NOMO-1 treated with DMSO at 0.1 percent for 48 hours (cell line): Measurements from ENCODE around the gene BLOC1S1.

Experiments
- DNase-seq: peaks from one replicate; lab custom pipeline; 2025; ENCODE audit not compliant: unreplicated experiment; lab: John Stamatoyannopoulos, UW

The BLOC1S1 gene

GRCh38 chr12:55726971-55727370 is 11.1 kb downstream of the BLOC1S1 start:
- no peak for DNase-seq

DNA sequence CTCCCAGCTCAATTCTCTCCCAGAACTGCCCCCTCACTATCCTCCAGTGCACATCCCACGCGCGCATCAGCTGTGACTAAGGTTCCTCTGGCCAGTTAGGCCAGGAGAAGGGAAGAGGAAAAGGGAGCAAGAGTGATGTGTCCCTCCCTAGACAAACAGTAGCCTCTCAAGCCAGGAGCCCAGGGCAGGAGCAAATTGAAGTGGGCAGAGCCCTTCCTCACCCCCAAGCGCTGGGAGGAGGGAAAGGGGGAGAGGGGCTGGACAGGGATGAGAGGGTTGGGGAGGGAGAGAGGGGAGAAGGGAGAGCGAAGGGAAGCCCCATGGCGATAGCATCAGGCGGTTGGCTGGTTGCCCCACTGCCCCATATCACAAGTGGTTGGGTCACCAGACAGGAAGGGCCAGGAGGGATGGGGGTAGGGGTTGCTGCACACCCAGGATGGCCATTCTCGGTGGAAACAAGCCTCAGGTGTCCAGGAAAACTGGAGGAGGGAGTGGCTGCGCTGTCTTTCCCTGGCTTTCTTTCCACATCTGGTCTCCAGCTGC is 11.9 kb downstream of the BLOC1S1 start:
- DNase-seq = no peak

- peak; percentile 34 for DNase-seq
These were observed 12.5 kb downstream of the BLOC1S1 start for GRCh38 chr12:55728186-55728938.

GRCh38 chr12:55728939-55729818 is 13.3 kb downstream of the BLOC1S1 start, which contains the start of gene CD63:
CD63 (minus strand) TSS chr12:55729009; CDS start chr12:55728341, 668 bp downstream.
- DNase-seq = peak; percentile 74

- DNase-seq = peak; percentile 66
These were observed 14.3 kb downstream of the BLOC1S1 start for GRCh38 chr12:55729819-55730818.

DNA sequence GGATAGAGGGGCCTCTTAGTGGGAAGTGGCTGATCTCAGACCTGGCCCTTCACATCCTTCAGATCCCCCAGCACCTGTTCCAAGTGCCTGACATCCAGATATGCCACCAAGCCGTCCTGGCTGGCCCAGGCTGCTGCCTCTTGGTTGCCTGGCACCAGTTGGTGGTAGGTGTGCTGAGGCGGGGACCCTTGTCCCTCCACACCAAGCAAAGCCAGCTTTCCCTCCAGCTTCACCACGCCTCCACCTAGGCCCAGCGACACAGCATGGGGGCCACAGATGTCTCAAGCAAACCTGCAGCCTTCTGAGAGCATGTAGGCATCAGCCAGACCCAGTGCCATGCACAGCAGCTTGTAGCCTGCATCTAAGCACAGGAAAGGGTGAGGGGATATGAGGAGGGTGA is 16.4 kb downstream of the BLOC1S1 start:
- DNase-seq = no peak

- no peak for DNase-seq
These were observed 17.2 kb downstream of the BLOC1S1 start for GRCh38 chr12:55733021-55733555.

DNA sequence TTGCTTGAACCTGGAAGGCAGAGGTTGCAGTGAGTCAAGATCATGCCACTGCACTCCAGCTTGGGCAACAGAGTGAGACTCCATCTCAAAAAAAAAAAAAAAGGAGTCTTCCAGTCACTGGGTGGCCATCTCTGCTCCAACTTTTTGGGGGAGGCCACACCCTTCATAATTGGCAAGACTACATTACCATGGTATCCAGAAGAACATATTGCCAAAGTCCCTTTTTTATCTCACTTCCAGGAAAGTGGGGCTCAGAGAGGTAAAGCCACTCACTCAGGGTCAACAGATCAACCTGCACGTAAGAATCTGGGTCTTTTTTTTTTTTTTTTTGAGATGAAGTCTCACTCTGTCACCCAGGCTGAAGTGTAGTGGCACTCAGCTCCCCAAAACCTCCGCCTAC is 18.0 kb downstream of the BLOC1S1 start:
- DNase-seq = no peak

GRCh38 chr12:55734595-55734994 is 18.7 kb downstream of the BLOC1S1 start:
- DNase-seq = no peak

- no peak for DNase-seq
These were observed 20.2 kb downstream of the BLOC1S1 start for GRCh38 chr12:55736076-55736475.

DNA sequence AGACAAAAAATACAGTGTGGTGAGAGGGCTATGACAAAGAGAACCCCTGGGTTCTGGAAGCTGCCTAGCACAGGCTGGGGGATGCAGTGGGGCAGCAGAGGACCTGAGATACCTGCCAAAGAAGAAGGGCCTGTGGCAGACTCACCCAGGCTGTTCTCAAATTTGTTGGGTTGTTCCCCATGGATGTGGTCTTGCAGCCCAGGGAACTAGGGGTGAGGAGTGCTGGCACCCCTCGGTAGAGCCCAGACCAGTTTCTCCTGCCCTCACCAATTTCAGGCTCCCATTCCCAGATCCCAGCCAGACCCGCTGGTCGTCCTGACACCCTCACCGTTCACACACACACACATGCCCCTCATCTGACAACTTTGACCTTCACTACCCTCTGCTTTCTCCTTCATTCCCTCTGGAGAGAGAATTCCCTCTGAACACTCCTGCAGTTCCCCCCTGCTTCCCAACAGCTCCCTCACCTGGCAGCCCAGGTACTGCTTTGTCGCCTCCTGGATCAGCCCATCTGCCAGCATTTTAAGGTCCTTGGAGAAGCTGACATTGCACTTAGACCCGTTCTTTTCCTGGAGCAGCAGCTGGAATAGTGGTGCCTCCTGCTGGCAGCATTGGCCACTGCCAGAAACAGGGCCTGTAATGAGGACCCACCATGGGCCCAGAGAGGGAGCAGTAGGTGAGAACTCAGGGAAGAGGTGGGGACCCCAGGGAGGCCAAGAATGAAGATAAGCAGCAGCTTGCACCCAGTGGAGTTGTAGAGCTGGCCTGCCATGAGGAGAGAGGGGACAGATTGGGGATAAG is 21.1 kb downstream of the BLOC1S1 start:
- DNase-seq = peak; percentile 63

DNA sequence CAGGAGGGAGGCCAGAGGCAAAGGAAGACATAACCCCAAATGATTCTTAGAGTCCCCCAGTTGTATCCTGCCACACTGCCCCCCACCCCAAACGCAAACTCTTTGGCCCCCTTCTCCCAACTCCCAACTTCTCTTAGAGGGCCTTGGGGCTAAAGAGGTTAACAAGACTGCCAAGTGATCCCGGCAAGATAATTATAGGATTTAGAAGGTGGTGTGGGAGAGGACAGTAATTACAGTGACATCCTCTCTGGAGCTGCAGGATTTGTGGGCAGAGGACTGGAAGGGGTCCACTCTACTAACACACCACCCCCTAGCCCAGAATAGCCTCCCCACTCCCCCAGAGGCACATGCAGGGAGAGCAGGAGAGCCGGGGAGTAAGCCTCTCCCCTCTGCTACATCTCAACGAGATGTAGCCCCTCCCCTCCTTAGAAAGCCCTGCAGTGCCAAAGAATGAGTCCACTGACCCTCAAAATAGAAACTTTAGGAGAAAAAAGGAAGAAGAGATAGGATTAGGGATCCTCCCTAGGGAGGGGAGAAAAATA is 21.8 kb downstream of the BLOC1S1 start:
- no peak for DNase-seq

GRCh38 chr12:55738123-55739024 is 22.5 kb downstream of the BLOC1S1 start:
- peak; percentile 80 for DNase-seq

DNA sequence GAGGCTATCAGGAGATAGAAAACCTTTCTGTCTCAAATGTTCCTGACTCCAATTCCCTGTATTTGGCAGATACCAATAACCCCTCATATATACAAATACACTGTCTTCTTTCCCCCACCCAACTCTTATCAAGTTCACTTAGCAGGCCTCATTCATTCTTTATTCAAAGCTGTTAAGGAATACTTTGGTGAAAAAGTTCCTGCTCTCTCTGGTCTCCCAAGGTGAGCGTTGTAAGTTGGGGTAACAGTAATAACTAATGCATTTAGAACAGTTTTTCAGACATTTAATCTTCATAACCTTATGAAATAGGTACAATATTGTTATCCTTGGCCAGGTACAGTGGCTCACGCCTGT is 23.2 kb downstream of the BLOC1S1 start:
- no peak for DNase-seq

GRCh38 chr12:55741931-55742680 is 26.3 kb downstream of the BLOC1S1 start:
- DNase-seq = no peak

GRCh38 chr12:55742719-55743405 is 27.0 kb downstream of the BLOC1S1 start, which contains the start of gene GDF11:
GDF11 (plus strand) TSS chr12:55743122; CDS start chr12:55743317, 195 bp downstream.
- peak; percentile 60 for DNase-seq
